ENCODE data around the gene PUSL1.
"Not testable (repeated sequence)": the region's sequence is repeated elsewhere in the genome, so short reads cannot be mapped to it uniquely, and the experiment has no call there.

PUSL1 gene

DNA sequence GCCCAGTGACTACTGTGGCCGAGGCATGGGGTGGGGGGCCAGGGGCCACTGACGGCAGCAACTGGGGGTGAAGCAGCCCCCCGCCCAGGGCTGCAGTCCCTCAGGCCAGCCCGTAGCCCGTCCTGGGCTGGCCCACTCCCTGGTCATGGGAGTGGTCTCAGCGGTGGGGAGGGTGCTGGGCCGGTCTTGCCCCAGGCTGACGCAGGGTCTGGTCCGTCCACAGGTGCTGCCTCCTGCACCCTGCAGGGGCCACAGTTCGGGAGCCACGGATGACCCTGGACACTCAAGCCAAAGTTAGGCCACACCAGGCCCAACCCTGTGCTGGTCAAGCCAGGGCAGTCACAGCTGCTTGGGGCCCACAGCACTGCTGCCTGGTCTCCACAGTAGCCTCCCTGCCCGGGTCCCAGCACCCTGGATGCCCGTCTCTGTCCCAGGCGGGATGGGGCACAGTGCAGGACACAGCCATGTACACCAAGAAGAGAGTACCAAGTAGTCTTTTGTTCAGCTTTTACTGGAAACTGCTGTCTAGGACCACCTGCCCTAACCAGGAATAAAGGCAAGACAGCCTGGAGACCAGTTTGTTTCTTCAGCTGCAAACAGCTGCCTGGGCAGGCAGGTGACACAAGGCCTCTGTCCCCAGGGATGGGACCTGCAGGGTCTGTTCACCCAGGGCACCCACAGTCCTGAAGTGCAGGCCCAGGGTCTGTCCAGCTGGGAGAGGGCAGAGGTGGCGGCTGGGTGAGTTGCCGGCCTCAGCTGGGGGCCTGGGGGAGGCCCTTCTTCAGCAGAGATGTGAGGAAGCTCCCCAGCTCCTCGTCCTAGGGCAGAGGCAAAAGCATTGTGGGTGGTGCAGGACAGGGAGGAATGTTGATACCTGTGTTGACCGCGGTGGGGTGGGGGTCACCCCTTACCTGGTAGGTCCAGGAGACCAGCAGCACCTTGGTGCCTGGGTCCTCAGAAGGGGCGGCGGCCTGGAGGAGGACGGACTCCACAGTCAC, 3.0 kb downstream of the PUSL1 start:
- no peak for DNase-seq

DNA sequence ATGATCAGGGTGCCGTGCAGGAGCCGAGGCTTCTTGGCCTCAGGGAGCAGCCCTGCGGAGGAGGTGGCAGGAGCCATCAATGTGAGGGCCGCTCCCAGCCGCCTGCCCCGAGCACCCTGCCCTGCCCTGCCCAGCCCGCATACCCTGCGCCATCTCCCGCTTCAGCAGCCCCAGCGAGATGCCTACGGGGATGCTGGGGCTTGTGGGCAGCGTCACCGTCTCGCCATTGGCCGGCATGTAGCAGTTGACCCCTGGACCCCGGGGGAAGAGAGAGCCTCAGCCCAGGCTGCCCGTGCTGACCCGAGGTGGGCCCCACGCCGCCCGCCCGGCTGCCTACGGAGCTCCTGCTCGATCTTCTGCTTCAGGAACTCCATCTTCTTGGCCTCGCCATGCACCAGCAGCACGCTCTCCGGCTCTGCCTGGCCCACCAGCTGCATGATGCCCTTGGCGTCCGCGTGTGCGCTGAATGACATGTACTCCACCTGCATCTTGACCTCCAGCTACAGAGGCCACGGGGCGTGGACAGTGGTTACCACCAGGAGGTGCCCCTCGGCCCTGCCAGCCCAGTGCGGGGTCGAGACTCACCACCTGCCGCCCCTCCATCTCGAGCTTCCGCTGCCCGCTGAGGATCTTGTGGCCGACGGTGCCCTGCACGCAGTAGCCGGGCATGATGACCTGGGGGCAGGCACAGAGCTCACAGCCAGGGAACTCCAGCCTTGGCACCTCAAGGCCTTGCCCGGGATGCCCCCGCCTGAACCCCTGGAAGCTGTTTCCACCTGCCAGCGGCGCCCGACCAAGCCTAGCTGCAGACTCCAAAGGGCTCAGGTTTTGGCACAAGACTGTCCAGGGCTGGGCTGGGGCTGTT, 4.3 kb downstream of the PUSL1 start:
- DNase-seq, result no peak

DNA sequence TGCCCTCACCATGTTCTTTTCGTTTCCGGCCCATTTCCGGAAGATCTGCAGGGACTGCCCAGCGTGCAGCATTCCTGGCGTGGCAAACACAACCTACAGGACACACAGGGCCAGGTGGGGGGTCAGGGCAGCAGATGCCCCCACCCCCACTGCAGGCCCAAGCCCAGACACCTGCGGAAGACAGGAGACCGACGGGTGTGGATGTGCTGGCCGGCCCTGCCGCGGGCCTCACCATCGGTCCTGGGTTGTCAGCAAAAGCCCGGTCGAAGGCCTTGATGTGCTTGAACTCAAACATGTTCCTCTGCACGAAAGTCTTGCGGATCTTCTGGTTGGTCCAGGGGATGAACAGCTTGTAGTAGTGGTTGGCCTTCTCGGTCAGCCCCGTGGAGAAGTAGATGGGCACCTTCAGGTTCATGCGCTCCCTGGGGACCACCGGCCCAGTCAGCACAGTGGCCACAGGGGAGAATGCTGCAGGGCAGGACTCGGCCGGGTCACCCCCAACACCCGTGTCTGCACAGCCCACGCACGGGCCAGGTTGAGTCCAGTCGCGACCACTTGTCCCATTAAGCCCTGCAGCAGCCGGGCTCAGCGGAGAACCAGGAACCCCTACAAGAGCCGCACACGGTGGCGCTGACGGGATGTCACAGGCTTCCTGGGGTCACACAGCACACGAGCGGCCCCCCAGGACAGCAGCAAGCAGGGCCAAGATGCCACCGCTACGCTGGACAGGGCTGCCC, 5.3 kb downstream of the PUSL1 start:
- no peak for DNase-seq

DNA sequence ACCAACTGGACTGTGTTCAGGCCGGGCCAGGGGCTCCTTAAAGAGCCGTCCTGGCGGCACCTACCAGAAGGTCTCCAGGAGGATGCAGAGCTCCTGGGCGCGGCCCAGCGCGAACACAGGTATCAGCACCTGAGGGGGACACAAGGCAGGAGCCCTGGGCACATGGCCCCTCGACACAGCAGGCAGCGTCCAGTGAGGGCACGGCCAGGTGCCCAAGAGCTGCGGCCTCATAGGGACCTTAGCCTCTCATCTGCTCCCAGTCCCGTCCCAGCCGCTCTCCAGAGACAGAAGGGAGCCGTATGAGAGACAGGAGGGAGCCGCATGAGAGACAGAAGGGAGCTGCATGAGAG, 5.8 kb downstream of the PUSL1 start:
- no peak for DNase-seq

DNA sequence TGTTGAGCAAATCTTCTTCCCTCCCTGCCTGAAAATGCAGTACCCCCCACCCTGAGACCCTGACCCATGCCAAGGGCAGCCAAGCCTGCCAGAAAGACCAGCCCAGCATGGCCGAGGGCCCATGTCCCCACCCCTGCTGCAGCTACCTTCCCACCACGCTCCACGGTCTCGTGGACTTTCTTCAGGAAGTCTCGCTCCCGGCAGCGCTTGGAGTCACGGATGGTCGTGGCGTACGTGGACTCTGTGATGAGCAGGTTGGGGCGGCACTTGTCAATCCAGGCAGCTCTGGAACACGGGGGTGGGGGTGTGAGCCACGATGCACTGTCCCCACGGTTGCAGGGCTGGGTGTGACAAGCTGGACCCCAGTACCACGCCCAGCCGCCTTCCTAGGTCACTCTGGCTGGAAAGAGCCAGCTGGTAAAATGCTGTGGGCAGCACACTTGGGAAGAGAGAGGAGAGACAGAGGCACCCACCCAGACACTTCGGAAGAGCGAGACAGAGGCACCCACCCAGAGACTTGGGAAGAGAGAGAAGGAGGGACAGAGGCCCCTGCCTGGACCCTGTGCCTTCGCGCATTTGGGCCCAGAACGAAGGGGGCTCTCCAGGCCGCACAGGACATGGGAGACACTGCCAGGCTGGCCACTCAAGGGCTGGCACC, 6.4 kb downstream of the PUSL1 start:
- DNase-seq, result no peak

DNA sequence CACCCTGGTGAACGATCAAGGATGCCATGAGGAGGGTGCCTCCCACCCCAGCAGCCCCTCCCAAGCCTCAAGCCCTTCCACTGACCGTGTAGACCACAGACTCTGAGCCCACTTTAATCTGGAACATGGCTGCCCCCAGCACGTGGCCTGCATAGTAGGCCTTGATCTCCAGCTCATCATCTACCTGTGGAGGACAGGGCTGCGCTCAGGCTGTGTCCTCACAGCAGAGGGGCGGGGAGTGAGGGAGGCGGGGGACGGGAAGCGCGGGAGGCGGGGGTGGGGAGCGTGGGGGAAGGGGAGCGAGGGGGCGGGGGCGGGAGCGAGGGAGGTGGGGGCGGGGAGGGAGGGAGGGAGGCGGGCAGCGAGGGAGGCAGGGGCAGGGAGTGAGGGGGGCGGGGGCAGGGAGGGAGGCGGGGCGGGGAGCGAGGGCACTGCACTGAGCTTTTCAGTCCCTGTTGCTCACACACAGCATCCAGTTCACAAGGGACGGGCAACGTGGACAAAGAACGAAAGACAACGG, 7.1 kb downstream of the PUSL1 start:
- DNase-seq, result no peak

GRCh38 chr1:1316199-1316598, 7.8 kb downstream of the PUSL1 start:
- not testable (repeated sequence) for DNase-seq

DNA sequence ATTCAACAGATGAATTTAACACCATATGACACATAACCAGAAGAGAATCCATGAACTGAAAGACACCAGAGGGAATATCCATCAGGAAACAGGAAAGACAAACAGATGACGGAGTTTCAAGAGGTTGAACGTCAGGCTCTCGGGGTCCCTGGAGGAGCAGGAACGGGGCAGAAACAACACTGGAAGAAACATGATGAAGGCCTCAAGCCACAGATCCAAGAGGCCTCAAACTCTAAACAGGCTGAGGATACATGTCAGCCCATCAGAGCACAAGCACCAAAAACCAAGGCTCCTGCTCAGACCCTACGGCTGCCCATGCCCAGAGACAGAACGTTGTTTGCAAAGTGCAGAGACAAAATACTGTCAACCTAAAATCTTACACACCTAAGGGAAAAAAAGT, 9.0 kb downstream of the PUSL1 start:
- no peak for DNase-seq

- no peak for DNase-seq
Observed at GRCh38 chr1:1318131-1318652, 9.8 kb downstream of the PUSL1 start.

GRCh38 chr1:1318777-1319645, 10.6 kb downstream of the PUSL1 start:
- DNase-seq, result no peak

- DNase-seq, result no peak
Observed at GRCh38 chr1:1319646-1319941, 11.2 kb downstream of the PUSL1 start.

GRCh38 chr1:1320666-1321448, 12.5 kb downstream of the PUSL1 start:
- DNase-seq, result no peak

- no peak for DNase-seq
Observed at GRCh38 chr1:1321477-1321876, 13.1 kb downstream of the PUSL1 start.

DNA sequence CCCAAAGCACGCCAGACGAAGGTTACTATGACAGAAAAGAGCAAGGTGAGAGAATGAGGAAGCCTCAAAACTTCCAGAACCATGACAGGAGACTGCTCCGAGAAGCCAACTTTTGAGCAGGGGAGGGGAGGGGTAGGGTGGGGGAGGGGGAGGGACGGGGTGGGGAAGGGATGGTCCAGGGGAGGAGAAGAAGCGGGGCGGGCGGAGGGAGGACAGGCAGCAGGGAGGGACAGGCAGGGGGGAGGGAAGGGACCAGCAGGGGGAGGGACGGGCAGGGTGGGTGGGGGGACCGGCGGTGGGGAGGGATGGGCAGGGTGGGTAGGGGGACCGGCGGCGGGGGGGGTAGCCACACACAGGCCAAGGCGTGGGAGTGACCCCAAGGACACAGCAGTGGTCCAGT, 14.0 kb downstream of the PUSL1 start:
- DNase-seq, result no peak

GRCh38 chr1:1322952-1323351, 14.6 kb downstream of the PUSL1 start:
- no peak for DNase-seq

DNA sequence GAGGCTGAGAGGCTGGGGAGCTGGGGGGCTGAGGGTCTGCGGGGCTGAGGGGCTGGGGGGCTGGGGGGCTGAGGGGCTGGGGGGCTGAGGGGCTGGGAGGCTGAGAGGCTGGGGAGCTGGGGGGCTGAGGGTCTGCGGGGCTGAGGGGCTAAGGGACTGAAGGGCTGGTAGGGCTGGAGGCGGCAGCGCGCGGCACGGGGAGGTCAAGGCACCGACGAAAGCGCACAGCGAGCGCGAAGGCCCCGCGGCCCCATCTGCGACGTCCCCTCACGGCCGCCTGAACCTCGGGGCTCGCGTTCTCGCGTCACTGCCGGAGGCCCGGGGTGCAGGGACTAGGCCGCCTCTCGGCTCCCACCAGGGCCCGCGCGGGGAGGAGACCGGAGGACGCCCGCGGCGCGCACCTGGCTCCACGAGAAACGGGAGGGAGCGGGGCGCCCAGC, 15.7 kb downstream of the PUSL1 start:
- no peak for DNase-seq

DNA sequence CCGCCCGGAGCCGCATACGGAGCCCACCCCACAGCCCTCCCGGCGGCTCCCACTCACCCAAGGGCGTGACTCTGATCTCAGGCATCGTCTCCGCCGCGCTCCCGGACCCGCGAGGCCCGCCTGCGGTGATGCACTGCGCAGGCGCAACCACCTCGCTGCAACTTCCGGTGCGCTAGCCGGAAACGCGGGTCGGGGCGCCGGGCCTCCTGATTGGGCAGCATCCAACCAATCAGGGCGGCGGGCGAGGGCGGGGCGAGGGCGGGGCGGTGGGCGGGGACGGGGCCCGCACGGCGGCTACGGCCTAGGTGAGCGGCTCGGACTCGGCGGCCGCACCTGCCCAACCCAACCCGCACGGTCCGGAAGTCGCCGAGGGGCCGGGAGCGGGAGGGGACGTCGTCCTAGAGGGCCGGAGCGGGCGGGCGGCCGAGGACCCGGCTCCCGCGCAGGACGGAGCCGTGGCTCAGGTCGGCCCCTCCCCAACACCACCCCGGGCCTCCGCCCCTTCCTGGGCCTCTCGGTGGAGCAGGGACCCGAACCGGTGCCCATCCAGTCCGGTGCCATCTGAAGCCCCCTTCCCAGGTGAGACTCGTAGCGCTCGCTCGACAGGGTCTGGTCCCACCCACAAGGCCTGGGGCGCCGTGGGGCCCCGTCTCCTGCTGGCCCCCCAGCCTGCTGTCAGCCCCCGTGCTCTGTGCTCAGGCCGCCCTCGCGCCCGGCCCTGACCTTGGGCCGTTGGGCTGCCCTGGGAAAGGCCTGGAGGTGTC, 16.3 kb downstream of the PUSL1 start, which contains the start of the genes CPTP and INTS11:
CPTP (plus strand) TSS at position 279 of the 764 bp plus-strand sequence. CDS start 2,109 bp downstream, outside the sequence.
INTS11 (minus strand) TSS at position 137 of the 764 bp plus-strand sequence; CDS start at position 85, 52 bp downstream.
- DNase-seq, result peak; percentile 33

DNA sequence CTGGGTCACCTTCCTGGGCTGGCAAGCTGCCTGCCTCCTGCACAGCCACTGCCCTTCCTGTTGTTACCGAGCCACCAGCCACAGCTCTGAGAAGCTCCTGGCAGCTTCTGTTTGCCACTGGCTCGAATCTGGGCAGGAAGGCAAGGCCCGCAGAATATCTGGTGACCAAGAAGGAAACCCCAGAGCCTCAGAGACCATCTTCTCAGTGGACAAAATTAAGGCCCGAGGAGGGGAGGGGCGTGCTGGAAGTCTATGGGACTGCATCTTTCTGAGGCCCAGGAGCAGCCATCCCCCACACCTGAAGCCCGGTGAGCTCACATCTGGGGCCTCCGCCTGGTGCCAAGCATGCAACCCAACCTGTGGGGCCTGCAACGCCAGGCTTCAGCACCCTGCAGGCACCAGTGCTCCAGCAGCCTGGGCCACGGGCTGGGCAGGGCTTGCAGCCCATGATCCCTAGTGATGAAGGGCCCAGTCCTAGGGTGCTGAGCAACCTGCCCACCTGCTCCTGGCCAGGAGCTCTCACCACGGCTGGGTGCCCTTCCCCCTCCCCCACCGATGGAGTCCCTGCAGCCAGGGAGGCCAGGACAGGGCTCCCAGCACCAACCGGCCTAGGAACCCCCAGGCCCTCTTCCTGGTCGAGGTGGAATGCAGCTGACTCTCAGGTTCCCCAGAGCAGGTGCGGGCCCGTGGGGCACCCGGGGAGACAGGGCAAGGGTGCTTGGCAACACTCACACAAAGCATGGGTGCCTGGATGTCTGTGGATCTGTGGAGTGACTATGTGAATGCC, 17.1 kb downstream of the PUSL1 start:
- DNase-seq, result no peak

Measured in NCI-H1417 treated with DMSO at 0.1 percent for 48 hours (cell line).